ENCODE measurements around the gene UGT8.
"Not testable (repeated sequence)": the region's sequence is repeated elsewhere in the genome, so short reads cannot be mapped to it uniquely, and the experiment has no call there.

Gene UGT8, protein sequence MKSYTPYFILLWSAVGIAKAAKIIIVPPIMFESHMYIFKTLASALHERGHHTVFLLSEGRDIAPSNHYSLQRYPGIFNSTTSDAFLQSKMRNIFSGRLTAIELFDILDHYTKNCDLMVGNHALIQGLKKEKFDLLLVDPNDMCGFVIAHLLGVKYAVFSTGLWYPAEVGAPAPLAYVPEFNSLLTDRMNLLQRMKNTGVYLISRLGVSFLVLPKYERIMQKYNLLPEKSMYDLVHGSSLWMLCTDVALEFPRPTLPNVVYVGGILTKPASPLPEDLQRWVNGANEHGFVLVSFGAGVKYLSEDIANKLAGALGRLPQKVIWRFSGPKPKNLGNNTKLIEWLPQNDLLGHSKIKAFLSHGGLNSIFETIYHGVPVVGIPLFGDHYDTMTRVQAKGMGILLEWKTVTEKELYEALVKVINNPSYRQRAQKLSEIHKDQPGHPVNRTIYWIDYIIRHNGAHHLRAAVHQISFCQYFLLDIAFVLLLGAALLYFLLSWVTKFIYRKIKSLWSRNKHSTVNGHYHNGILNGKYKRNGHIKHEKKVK
- 1.9 to 2.4 reads per million in 2 experiments for total RNA-seq

DNA sequence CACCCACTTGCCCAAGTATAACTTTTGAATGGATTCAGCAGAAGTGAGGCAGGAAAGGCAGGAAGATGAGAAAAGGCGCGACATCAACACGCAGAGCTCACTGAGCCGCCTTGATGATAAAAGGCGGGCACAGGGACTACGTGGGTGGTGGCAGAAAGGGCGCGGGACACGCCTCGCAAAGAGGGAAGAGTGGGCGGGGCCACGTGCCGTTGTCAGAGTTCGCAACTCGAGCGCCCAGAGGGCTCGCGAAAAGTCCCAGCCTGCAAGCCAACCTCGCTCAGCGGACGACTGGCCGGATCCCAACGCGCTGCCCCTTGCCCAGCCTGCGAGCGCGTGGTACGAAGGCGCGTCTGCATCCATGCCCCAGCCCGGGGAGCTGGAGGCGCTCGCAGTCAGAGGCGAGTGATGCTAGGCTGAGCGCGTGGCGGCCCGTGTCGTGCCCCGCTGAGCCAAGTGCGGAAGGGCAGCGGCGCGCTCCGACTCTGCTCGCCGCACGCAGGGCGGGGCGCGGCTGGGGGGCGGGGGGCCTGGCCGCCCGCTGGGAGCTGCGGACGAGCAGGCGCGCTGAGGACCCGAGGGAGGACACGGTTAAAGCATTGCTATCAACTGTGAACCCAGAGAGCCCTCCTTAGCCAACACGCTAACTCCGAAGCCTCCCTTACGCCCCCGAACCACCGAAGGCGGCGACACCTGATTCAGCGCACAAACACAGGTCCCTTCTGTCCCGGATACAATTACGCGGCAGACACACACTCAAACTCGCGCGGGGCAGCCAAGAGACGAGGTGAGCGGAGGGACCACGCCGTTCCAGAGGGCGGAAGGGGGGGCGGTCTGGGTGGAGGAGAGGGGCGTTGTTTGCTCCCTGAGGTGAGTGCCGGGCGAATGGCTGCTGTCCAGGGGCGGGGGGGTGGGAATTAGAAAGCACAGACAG, at the start of gene UGT8:
TSS of gene UGT8 (plus strand) at position 617 of the 931 bp plus-strand sequence. CDS start 24,074 bp downstream, outside the sequence.
- DNase-seq (ENCODE audit: low read depth): no peak

DNA sequence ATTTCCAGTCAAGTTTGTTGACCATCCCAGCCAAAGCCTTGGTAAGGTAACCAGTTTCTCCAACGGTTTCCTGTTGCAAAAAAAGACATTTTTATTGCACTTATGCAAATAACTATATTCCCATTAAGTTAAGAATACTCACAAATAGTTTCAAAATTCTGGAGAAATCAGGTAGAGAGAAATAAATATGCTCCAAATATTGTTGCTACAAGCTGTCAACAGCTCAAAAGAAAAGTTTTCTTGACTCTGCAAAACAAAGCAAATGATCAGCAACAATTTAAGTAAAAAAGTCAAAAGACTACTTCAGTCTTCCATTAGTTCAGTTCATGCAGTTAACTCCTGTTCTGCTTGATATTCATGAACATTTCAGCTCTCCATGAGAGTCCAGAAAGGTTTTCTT, 49.0 kb upstream of the UGT8 start:
- no peak for DNase-seq (ENCODE audit: low read depth)

DNA sequence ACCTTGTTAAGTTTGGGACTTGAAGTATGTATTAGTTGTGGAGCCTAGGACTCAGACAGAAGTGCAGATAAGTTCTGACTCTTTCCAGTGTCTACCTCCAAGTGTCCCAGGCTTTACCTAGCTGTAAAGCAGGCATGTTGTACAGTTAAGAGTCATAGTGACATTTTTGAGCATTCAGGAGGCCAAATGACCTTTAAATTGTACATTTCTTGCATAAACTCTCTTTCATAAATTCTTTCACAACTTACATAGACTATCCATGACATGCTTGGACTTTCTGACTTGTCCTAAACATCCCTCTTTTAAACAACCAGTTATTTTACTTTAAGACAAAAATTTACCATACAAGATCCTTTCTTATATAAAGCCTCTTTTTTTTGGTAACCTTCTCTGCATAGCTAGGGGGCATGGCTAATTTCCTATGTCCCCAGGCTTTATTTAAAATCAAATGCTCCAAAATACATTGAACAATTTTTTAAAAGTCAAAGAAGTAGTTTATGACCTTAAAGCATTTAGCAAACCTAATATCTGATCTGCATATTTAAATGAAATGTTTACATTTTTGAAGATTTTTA, 40.1 kb upstream of the UGT8 start:
- DNase-seq (ENCODE audit: low read depth): no peak

DNA sequence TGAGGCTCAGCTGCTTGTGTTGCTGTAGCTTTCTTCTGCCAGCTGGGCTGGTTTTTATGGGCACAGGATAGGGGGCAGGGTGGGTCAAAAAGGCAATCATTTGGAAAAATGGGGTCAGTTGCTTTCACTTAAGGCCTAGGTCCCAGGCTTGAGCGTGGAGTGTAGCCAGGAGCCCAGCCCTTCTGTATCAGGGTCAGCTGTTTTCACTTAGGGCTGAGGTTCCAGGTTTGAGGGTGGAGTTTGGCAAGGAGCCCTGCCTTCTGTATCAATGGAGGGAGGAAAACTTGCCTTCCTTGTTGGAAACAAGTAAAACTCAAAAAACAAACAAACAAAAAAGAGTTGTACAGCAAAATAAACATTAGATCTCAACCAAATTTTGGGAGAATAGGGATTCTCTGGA, 37.0 kb upstream of the UGT8 start:
- no peak for DNase-seq (ENCODE audit: low read depth)

DNA sequence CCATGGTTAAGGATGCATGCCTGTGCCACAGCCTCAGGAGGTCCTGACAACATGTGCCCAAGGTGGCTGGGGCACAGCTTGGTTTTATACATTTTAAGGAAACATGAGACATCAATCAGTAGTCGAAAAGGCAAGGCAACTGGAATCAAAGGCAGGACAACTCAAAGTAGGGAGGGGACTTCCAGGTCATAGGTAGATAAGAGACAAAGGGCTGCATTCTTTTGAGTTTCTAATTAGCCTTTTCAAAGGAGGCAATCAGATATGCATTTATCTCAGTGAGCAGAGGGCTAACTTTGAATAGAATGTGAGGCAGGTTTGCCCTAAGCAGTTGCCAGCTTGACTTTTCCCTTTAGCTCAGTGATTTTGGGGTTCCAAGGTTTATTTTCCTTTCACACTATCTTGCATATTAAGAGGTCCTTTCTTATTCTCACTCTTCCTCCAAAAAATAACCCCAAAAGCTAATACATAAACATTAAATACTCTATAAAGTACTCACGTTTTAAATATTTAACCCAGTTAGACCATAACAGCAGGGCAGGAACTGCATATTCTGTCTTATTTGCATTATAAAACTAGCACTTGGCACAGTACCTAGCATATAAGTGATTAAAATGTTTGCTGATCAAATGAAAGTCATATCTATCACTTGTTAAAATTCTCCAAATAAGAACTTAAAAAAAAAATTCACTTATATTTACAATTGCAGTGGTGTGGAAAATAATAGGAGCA, 36.3 kb upstream of the UGT8 start:
- no peak for DNase-seq (ENCODE audit: low read depth)

DNA sequence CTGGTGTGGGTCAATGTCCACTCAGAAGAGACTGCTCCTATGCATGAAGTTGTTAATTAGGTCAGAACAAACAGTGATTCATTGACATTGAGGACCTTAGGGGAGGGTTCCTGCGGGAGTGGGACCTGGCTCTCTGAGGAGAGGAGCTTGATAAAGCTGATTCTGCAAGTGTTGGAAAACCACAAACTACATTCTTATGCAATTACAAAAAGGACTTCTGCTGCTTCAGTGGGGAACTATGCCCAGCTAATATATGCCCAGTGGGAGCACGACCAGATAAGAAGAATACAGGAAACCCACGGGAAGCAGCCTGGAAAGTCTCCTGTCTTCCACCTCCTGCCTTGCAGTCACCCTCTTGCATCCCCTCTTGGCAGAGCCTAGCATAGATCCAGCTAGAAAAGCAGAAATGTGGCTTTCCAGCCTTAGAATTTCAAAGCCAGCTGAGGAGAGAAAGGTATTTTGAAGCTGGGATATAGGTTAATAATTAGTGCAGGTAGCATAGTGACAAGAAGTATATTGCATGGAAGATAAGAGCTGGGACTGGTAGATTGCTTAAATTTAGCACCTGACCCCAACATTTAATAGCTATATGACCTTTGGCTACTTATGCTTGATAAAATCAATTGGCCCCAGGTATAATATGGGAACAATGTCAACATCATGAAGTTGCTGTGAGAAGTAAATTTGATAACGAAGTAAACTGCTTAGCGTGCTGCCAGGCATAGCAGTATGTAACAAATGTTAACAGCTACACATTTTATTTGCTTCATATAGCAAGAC, 34.9 kb upstream of the UGT8 start:
- DNase-seq (ENCODE audit: low read depth): no peak

DNA sequence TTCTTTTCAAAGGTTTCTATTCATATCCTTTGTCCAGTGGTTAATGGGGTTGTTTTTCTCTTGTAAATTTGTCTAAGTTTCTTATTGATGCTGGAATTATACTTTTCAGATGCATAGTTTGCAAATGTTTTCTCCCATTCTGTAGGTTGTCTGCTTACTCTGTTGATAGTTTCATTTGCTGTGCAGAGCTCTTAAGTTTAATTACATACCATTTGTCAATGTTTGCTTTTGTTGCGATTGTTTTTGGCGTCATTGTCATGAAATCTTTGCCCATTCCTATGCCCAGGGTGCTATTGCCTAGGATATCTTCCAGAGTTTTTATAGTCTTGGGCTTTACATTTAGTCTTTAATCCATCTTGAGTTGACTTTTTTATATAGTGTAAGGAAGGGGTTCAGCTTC, 21.2 kb upstream of the UGT8 start:
- no peak for DNase-seq (ENCODE audit: low read depth)

DNA sequence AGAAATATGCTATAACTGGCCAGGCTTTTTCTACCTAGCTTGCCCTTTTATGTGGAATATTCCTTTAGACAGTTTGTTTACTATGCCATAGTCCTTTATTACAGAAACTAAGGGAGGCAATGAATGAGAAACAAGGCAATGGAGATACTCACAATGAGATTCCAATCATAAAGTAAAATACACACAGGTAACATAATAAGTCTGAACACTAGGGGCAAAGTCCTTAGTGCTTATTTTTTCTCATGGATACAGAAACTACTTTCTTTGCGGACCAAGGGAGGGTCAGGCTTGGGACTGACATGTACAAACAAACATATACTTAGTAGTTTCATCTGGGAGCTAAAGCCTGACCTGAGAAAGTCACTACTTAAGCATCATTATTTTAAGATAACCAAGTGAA, 16.0 kb upstream of the UGT8 start:
- DNase-seq (ENCODE audit: low read depth): no peak

DNA sequence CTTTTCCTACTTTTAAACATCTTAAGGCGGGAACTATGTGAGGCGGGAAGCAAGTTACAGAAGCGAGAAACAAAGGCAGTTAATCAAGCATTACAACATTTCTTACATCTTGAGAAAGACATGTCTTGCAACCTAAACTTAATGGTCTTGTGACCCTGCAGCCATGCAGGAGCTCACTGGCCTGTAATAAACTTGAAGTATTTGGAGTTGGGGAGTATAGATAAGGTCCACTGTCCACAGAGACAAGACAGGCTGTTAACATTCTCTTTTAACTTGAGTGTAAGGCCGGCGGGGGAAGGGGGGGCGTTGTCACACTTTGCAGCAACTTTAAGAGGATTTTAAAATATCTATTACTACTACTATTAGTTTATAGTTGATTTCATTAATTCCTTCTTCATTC, 10.3 kb upstream of the UGT8 start:
- DNase-seq (ENCODE audit: low read depth): no peak

DNA sequence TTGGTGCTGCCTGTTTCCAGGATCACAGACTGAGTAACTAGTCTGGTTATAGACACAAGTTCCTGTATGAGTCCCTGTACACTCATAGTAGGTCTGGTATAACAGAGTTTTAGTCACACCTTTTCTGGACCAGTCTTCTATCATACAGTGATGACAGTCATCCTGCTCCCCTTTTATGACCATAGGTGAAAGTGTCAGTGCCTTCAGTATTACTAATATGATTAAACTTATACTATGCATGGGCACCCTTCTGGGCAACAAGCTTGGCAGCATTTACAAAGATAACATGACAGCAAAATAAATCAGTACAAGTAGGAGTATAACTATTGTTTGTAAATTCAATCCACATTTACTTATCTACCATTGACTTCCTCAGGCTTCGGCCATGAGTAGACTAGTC, 8.2 kb upstream of the UGT8 start:
- DNase-seq (ENCODE audit: low read depth): not testable (repeated sequence)

DNA sequence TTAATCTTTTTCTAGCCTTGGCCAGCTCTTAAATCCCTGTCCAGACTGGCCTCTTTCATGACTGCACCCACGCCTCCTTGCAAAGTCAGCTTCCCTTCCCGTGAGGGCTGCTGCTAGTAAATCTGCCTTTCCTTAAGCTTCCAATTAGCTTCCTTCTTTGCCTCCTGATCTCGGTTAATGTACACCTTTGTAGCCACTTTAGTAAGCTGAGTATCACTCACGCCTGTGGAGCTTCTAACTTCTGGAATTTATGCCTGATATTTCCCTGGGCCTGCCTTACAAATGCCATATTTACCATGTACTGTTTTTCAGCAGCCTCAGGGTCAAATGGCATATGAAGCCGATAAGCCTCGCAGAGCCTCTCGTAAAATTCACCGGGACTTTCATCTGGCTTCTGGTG, 5.1 kb upstream of the UGT8 start:
- DNase-seq (ENCODE audit: low read depth): no peak

DNA sequence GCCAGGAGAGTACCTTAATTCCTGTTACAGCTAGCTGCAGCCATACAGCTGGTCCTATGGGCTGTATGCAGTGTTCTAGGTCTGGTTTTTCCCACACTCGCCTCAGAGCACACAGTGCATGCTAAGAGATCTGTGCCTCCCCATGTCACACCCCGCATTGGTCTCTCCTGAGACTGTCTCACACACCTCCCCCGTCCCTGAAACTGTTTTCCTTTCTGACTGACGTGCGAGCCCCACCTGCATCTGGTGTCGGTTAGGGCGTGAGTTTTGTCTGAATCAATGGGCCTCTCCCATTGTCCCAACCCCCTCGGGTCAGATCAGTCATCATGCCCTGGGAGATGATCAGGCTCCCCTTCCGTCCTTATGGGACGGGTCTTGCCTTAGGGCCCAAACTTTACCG, 3.4 kb upstream of the UGT8 start:
- no peak for DNase-seq (ENCODE audit: low read depth)

DNA sequence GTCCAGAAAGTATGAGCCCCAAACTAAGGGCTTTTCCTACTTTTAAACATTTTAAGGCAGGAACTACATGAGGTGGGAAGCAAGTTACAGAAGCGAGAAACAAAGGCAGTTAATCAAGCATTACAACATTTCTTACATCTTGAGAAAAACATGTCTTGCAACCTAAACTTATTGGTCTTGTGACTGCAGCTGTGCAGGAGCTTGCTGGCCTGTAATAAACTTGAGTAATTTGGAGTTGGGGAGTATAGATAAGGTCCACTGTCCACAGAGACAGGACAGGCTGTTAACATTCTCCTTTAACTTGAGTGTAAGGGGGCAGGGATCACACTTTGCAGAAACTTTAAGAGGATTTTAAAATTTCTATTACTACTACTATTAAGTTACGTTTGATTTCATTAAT, 2.7 kb upstream of the UGT8 start:
- no peak for DNase-seq (ENCODE audit: low read depth)

DNA sequence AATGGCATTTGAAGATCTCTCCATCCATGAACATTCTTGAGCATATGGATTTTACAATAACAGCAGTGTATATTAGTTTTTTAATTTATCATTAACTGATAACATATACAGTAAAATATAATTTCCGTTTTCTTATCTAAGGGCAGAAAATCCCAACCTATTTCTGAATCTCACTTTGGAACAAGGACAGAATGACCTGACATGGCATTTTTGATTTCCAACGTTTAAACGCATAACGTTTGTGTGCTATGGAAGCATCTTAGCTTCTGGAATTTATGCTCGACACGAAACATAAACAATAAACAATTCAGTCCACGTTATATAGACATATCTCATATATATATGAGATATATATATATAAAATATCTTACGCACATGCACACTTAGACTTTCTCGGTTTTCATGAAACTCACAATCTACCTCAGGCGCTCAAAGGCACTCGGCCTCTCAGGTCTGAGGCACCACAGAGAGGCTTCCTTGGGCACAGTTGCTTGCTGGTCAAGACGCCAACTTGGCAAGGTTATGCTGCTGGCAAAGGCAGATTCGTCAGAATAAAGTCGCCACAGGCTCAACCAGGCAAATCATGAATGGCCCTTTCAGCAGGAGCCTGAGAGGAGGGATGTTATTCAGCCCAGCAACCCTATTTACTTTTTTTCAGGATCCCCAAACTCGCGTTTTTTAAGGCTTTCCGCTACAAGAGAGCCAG, 1.0 kb upstream of the UGT8 start:
- no peak for DNase-seq (ENCODE audit: low read depth)

DNA sequence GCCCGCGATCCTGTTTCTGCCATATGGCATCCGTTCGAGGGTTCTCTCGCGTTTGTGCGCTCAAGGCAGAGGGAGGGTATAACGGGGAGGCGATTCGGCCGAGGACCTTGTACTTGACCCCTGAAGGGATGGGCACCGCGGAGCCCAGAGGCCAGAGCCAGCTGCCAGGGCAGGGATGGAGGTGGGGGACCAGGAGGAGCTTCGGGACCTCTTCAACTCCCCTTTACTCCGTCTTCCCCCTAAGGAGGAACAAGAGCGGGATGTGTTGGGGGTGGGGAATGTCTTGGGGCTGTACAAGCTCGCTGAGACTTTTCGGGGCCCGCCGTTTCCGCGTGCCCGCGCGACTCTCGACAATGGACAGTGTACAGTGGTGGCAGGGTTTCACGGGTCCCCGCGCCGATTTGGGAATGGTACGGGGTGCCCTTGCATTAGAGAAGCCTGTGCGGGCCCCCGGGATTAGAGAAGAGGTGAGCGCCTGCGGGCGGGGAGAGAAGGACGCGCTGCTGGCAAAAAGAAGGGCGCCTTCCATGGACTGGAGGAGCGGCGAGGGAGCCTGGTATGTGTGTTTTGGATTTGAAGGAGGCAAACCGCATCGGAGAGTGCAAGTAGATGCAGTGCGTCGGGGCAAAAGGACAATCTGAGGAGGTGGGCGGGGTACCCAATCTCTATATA, 760 bp downstream of the UGT8 start:
- DNase-seq (ENCODE audit: low read depth): no peak

DNA sequence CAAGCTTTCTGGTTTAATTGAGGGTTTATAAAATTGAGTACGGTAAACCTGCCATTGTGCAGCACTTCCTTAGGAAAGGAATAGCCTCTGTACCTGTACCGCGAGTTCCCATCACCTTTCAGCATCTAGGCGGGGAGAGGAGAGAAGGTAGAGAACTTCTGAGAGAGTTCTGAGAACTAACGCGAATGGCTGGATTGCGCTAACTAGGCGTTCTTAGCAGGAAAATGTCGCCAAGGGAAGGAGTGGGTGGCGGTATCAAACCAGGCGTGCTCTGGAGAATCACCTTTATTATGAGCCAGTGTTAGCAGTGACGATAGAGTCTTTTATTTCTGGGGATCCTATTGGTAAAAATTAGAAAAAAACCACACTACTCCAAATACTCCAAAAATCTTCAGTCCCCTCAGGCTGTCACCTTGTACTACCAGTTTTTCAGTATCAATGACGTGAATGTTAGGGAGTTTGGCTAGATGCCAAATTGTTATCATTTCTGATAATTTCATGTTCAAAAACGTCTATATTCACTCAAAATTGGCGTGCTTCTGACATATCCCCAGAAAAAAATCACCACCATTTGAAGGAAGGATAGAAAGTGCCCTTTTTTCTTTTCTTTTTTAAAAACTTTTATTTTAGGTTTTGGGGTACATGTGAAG, 1.4 kb downstream of the UGT8 start:
- DNase-seq (ENCODE audit: low read depth): no peak

DNA sequence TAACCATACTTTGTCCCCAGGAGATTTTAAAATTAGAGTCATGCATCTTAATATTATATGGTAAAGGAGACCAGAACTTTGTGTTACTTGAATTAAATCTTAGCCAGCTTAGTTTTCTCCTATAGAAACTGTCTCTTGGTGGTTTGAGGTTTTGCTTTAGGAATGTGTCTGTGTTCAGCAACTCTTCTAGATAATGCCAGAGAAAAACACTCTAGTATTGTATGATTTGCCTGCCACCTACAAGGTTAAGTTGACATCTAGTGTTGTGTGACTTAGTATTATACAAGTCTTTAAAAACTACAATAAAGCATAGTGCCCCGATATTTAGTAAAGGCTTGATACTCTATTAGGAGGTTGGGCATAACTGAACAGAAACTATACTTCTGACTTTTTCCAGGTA, 2.1 kb downstream of the UGT8 start:
- DNase-seq (ENCODE audit: low read depth): no peak

DNA sequence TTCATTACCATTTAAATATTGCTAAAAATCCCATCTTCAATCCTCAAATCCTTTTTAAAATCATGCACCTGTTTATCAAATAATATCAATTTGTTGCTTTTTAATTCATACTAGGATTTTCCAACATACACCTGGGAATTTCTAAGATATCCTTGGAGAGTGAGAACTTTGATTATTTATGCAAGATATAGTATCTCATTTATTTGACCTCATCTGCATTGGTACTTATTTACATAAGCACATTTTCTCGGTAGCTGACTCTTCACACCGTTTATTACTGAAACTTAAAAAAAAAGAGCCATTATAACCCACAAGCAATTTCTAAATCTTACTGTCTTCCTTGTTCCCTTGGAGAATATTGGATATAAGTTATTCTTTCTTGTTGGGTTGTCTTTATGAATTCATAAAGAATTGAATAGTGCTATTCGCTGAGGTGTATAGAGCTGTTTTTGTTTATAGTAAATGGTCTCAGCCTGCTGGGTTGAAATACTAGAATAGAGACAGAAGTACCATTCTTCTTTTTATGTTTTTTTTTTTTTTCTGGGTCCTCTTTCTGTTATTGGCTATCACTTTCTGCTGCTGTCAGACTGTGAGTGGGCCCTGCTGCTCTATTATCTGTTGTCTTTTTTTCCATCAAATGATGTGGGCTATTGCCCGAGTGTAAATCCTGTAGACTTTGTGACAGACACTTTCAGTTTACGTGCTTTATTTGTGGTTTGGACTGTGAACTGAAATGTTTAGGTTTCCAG, 2.9 kb downstream of the UGT8 start:
- DNase-seq (ENCODE audit: low read depth): no peak
